BE2C (cell line): ENCODE measurements around the gene DACT1.

ENCODE experiments used
- DNase-seq: peaks from one replicate; pipeline ENCODE4 v3.0.0-alpha.2; 2020
- H3K27me3 ChIP-seq: fragments of 250-450 bp; sonication (Bioruptor Pico); 2 replicates; pipeline ENCODE4 v1.5.1; 2020; ENCODE audit warnings: mild to moderate bottlenecking
- H3K36me3 ChIP-seq: fragments of 250-450 bp; sonication (Bioruptor Pico); 2 replicates; pipeline ENCODE4 v1.5.1; 2020; ENCODE audit warnings: mild to moderate bottlenecking
- H3K4me1 ChIP-seq: fragments of 250-450 bp; sonication (Bioruptor Pico); 2 replicates; pipeline ENCODE4 v1.5.1; 2020
- H3K4me3 ChIP-seq: 2 replicates; pipeline ENCODE4 v1.5.1; 2011; ENCODE audit warnings: low read depth, low read length
- H3K9me3 ChIP-seq: fragments of 250-450 bp; sonication (Bioruptor Pico); 2 replicates; pipeline ENCODE4 v1.5.1; 2020
- CTCF ChIP-seq: IDR thresholded peaks from 2 replicates; pipeline ENCODE4 v1.5.1; 2012; ENCODE audit warnings: mild to moderate bottlenecking, low read depth, low read length

DACT1 gene

DNA sequence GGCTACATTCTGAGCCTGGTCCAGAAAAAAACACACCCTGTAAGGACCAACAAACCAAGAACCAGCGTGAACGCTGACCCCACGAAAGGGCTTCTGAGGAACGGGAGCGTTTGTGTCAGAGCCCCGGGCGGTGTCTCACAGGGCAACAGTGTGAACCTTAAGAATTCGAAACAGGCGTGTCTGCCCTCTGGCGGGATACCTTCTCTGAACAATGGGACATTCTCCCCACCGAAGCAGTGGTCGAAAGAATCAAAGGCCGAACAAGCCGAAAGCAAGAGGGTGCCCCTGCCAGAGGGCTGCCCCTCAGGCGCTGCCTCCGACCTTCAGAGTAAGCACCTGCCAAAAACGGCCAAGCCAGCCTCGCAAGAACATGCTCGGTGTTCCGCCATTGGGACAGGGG, 7.9 kb downstream of the DACT1 start:
- Histone ChIP-seq H3K36me3 (no peaks in the 10 kb centered on the region), H3K4me3 (no peak overlapping the region), H3K27me3 (peaks cover 8% of the 10 kb centered on the region; the same call in 1 of the 2 replicates), H3K4me1 (no peaks in the 10 kb centered on the region), H3K9me3 (no peaks in the 10 kb centered on the region)
- DNase-seq: no peak
- no peak for TF ChIP-seq CTCF

GRCh38 chr14:58646479-58646878, 8.7 kb downstream of the DACT1 start:
- TF ChIP-seq CTCF: no peak
- Histone ChIP-seq H3K9me3 (no peaks in the 10 kb centered on the region), H3K27me3 (peaks cover 3% of the 10 kb centered on the region; the same call in 1 of the 2 replicates), H3K4me1 (no peaks in the 10 kb centered on the region), H3K36me3 (no peaks in the 10 kb centered on the region), H3K4me3 (no peak overlapping the region)
- no peak for DNase-seq

DNA sequence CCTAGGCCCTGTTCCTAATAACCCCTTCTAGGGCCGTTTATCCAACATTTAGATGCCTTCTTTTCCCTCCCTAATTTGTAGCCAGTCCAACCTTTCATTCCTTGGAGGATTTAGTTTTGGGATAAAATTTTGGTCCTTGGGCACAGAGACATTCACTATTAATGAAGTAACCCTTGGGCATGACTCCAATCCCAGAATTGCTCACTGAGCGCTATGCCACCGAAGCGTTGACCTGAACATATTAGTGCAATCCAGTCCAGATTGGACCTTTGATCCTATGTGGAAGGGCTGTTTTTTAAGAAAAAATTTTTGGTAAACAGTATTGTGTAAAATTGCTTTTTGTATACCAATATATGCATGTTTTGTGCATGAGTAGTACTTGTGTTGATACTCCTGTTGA, 10.0 kb downstream of the DACT1 start:
- no peak for TF ChIP-seq CTCF
- Histone ChIP-seq H3K9me3 (no peaks in the 10 kb centered on the region), H3K4me1 (no peaks in the 10 kb centered on the region), H3K36me3 (no peaks in the 10 kb centered on the region), H3K27me3 (no peaks in the 10 kb centered on the region; the same call in 1 of the 2 replicates), H3K4me3 (no peak overlapping the region)
- no peak for DNase-seq

GRCh38 chr14:58650857-58651256, 13.1 kb downstream of the DACT1 start:
- H3K4me3 ChIP-seq: no peak overlapping the region
- H3K27me3 ChIP-seq: no peaks in the 10 kb centered on the region; the same call in 1 of the 2 replicates
- no peak for TF ChIP-seq CTCF
- no peaks in the 10 kb centered on the region for H3K4me1 ChIP-seq
- DNase-seq: no peak
- H3K36me3 ChIP-seq: no peaks in the 10 kb centered on the region
- H3K9me3 ChIP-seq: no peaks in the 10 kb centered on the region

GRCh38 chr14:58656671-58657411, 19.1 kb downstream of the DACT1 start:
- Histone ChIP-seq H3K36me3 (no peaks in the 10 kb centered on the region), H3K4me1 (no peaks in the 10 kb centered on the region), H3K4me3 (no peak overlapping the region), H3K27me3 (no peaks in the 10 kb centered on the region; the same call in 1 of the 2 replicates), H3K9me3 (no peaks in the 10 kb centered on the region)
- no peak for TF ChIP-seq CTCF
- DNase-seq: no peak

DNA sequence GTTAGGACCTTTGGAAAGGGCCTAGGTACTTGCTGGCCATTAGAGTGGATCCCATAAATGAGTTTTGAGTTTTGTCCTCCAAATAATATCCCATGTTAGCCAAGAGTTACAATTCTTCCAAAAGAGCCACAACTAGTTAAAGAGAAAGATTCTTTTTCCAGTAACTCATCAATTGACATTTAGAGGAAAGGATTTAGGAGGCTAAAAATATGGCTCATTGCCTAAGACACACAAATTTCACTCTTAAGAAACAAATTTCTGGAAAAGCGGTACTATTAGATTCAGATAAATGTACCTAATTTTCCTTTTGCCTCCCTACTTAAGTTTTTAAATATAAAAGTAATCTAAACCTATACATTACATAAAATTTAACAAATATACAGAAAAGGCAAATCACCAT, 21.3 kb downstream of the DACT1 start:
- Histone ChIP-seq H3K36me3 (no peaks in the 10 kb centered on the region), H3K27me3 (no peaks in the 10 kb centered on the region), H3K4me3 (no peak overlapping the region), H3K4me1 (no peaks in the 10 kb centered on the region), H3K9me3 (no peaks in the 10 kb centered on the region)
- DNase-seq: no peak
- no peak for TF ChIP-seq CTCF
